ENCODE data around the gene CENPT.
"Not testable (repeated sequence)": the region's sequence is repeated elsewhere in the genome, so short reads cannot be mapped to it uniquely, and the experiment has no call there.

Gene CENPT

DNA sequence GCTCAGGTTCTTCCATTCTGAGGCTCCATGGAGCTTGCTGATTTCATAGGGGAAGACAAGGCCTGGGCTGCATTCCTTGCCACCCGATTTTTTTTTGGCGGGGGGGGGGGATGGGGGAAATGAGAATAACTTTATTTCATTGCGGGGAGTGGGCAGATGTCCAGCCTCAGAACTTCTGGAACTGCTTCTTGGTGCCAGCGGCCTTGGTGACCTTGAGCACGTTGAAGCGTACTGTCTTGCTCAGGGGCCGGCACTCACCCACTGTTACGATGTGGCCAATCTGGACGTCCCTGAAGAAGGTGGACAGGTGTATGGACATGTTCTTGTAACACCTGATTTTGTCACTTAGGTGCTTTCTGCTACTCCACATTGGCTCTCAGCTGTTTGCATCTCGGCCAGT lies 8.3 kb upstream of the CENPT start:
- in situ Hi-C loops (cut with HindIII; ENCODE audit: low sequenced_read_pairs): no loop called here

DNA sequence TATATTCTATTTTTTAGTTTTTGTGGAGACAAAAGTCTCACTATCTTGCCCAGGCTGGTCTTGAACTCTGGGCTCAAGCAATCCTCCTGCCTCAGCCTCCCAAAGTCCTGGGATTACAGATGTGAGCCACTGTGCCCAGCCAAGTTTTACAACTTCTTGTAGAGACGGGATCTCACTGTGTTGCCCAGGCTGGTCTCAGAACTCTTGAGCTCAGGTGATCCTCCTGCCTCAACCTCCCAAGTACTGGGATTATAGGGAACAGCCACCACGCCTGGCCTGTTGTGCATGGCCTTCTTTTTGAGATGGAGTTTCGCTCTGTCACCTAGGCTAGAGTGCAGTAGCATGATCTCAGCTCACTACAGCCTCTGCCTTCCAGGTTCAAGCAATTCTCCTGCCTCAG lies 6.2 kb upstream of the CENPT start:
- in situ Hi-C loops (cut with HindIII; ENCODE audit: low sequenced_read_pairs): no loop called here

- in situ Hi-C loops (cut with HindIII; ENCODE audit: low sequenced_read_pairs): no loop called here
Observed at GRCh38 chr16:67848118-67848517, 625 bp upstream of the CENPT start.

- in situ Hi-C loops (cut with HindIII; ENCODE audit: low sequenced_read_pairs): no loop called here
Observed at GRCh38 chr16:67846320-67847063, 1.0 kb downstream of the CENPT start, which contains the start of gene NUTF2. NUTF2 (plus strand) TSS chr16:67846933; CDS start chr16:67865131, 18,198 bp downstream.

DNA sequence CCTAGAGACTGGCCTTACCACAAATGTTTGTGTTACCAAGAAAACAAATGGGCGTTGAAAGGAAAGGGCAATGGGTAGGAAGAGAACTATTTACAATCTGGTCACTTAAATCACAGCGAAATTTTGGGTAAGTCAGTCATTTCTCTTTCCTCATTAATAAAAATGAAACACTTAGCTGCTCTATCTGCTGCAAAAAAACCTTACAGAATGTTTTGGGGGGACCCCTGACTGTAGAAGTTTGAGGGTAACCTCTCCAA lies 1.5 kb downstream of the CENPT start:
- in situ Hi-C loops (cut with HindIII; ENCODE audit: low sequenced_read_pairs): no loop called here

DNA sequence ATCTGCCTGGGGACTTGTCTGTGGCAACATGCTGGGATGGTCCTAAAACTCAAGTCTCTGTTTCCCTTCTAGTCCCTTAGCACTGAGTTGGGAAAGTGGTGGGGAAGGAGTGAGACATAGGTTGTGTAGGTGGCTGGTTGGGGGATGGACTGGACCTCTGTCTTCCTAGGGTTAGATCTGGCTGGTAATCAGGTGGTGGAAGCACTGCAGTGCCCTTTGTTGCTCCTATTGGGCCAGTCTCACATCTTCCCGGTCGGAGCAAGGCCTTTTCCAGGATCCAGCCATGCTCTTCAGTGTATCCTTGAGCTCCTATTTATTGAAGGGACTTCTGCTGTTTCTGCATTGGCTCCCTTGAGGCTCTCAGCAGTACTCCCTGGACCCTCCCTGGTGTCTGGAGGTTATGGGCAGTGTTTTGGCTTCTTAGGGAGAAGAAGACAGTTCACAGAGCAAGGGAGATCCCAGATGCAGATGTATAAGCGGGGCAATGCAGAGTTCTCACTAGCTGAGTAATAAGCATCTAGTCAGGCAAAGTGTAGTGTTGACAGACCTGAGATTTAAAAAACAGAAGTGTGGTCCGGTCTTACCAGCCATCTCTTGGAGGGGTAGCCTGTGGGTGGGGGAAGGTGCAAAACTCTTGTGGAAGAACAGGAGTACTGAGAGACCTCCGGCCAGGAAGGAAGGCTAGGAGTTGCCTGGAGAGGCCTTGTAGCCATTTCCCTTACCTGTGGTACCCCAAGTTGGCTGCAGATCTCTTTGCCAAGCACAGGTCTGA lies 2.0 kb downstream of the CENPT start:
- in situ Hi-C loops (cut with HindIII; ENCODE audit: low sequenced_read_pairs): no loop called here

DNA sequence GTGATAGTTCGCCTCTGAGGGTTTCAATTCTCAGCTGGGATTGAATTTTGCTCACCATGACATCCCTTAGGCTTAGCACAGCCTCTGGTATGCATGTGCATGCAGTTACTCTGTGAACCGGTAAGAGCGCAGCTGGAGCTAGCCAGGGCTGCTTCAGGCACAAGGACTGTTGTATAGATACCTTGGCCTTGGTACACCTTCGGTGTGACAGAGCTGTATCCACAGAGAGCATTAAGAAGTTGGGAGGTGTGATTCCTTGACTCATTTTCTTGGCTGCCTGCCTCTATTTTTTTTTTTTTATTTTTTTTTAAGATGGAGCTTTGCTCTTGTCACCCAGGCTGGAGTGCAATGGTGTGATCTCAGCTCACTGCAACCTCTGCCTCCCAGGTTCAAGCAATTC lies 3.0 kb downstream of the CENPT start:
- in situ Hi-C loops (cut with HindIII; ENCODE audit: low sequenced_read_pairs): no loop called here

DNA sequence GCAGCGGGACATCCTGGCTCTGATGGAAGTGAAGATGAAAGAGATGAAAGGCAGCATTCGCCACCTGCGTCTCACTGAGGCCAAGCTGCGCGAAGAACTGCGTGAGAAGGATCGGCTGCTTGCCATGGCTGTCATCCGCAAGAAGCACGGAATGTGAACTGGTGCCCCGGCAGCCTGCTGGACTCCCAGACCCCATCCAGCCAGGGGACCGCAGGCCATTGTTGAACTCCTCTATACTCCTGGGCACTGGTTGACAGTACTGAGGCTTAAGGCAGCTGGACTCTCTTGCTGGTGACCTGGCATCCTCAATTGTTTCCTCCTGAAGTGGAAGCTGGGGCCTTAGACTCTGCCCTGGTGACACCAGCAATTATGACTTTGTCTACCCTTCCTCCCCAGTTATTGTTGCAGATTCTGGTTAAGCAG lies 4.1 kb downstream of the CENPT start:
- in situ Hi-C loops (cut with HindIII; ENCODE audit: low sequenced_read_pairs): no loop called here

DNA sequence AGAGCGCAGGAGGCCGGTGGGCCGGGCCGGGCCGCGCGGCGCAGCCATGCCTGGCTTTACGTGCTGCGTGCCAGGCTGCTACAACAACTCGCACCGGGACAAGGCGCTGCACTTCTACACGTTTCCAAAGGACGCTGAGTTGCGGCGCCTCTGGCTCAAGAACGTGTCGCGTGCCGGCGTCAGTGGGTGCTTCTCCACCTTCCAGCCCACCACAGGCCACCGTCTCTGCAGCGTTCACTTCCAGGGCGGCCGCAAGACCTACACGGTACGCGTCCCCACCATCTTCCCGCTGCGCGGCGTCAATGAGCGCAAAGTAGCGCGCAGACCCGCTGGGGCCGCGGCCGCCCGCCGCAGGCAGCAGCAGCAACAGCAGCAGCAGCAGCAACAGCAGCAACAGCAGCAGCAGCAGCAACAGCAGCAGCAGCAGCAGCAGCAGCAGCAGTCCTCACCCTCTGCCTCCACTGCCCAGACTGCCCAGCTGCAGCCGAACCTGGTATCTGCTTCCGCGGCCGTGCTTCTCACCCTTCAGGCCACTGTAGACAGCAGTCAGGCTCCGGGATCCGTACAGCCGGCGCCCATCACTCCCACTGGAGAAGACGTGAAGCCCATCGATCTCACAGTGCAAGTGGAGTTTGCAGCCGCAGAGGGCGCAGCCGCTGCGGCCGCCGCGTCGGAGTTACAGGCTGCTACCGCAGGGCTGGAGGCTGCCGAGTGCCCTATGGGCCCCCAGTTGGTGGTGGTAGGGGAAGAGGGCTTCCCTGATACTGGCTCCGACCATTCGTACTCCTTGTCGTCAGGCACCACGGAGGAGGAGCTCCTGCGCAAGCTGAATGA lies 4.8 kb downstream of the CENPT start:
- in situ Hi-C loops (cut with HindIII; ENCODE audit: low sequenced_read_pairs): no loop called here

GRCh38 chr16:67841816-67842508 lies 5.5 kb downstream of the CENPT start, which contains the start of gene THAP11:
THAP11 (plus strand) TSS chr16:67842320; CDS start chr16:67842555, 235 bp downstream.
- in situ Hi-C loops (cut with HindIII; ENCODE audit: low sequenced_read_pairs): no loop called here

DNA sequence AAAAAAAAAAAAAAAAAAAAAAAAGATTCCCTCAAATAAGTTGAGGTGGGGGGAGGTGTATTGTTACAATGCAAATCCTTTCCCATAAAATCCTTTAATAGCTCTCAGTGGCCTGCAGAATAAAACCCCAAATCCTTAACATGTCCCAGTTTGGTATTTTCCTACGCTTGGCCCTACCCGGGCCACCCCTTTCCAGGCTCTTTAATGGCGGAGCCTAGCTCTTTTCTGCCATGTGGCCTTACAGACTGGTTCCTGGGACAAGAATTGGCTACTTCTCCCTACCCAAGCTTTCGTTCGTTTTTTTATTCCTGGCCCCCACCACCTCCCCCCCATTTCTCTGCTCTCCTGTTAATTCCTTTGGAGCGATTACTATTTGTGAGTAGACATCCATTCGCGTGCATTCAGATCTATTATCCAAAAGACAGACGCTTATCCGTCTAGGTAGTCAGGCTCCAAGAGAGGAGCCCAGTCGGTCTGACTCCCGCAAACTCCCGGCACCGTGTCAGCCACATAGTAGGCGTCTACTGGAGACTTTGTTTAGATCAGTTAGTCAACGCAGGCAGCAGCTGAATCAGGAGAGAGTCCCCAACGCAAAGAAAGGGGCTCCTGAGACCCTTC lies 6.2 kb downstream of the CENPT start:
- in situ Hi-C loops (cut with HindIII; ENCODE audit: low sequenced_read_pairs): no loop called here

DNA sequence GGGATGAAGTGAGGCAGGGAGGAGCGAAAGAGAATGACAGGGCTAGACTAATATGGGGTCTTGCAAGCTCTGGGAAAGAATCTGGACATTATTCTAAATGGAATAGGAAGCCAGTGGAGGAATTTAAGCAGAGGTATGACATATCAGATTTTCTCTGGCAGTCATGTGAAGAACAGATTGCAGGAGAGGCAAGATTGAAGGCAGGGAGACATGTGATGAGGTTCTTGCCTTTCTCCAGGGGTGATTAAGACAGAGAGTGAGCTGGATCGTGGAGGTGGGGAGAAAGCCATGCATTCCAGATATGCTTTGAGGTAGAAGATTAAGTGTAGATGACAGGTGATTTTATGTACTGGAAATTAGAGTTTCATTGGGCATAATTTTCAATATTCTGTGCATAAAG lies 9.7 kb downstream of the CENPT start:
- in situ Hi-C loops (cut with HindIII; ENCODE audit: low sequenced_read_pairs): no loop called here

DNA sequence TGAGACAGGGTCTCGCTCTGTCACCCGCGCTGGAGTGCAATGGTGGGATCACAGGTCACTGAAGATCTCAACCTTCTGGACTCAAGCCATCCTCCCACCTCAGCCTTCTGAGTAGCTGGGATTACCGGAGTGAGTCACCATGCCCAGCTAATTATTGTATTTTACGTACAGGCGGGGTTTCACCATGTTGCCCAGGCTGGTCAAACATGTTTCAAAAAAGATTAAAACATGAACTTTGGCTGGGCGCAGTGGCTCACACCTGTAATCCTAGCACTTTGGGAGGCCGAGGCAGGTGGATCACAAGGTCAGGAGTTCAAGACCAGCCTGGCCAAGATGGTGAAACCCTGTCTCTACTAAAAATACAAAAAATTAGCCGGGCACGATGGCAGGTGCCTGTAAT lies 10.3 kb downstream of the CENPT start:
- in situ Hi-C loops (cut with HindIII; ENCODE audit: low sequenced_read_pairs): not testable (repeated sequence)

DNA sequence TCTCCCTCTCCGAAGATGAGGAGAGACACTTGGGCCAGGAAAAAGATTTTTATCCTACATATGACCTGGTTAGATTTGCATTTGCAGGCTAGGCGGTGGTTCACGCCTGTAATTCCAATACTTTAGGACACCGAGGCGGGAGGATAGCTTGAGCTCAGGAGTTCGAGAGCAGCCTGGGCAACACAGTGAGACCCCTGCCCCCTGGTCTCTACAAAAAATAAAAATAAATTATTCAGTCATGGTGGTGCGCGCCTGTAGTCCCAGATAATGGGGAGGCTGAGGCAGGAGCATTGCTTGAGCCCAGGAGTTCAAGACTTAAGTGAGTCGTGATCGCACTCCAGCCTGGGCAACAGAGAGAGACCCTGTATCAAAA lies 13.3 kb downstream of the CENPT start:
- in situ Hi-C loops (cut with HindIII; ENCODE audit: low sequenced_read_pairs): no loop called here

DNA sequence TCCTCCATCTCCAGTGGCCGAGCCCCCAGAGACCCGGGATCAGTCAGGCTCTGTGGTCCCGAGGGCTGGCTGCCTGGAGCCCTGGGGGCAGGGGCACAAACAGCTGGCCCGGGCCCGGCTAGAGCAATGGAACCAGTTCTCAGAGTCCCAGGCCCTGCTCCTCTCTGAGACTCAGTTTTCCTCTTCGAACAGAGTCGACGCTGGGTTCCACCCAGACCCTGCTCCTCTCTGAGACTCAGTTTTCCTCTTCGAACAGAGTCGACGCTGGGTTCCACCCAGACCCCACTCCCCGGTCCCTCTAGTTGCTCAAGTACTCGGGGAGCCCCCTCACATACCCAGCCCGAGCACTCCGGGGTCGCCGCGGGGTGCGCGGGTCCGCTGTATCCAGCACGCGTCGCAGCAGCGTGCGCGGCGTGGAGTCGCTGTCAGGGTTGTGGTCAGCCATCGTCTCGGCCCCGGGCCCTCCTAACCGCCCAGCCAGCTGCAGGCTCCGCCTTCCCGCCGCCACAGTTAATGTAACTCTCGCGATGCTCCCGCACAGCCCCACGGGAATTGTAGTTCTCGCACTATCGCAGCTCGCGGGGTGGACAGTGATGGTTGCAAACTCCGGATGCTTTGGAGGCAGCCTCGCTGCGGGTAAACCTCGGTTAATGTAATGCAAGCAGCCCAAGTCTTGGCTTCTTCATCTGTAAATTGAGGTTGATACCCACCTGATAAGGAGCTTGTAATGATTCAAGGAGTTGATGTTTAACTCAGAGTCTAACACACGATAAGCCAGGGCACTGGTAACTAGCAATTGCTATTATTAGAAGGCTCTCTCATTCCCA lies 13.9 kb downstream of the CENPT start:
- in situ Hi-C loops (cut with HindIII; ENCODE audit: low sequenced_read_pairs): no loop called here

DNA sequence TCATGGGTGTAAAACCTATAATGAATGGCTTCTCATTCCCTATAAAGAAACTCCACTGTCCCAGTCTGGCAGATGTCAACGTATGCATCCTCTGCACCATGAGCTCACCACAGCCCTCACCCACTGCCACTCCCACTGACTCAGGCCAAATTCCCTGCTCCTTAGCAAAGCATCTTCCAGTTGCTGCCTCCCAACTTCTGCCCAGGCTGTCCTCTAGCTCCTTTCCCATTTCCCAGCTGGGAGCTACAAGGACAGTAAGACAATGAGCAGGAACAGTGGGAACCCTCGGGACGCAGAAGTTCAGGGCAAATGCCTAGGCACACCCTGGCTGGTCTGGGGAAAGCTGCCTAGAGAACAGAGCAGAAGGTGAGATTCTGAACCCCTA lies 14.5 kb downstream of the CENPT start:
- in situ Hi-C loops (cut with HindIII; ENCODE audit: low sequenced_read_pairs): no loop called here

DNA sequence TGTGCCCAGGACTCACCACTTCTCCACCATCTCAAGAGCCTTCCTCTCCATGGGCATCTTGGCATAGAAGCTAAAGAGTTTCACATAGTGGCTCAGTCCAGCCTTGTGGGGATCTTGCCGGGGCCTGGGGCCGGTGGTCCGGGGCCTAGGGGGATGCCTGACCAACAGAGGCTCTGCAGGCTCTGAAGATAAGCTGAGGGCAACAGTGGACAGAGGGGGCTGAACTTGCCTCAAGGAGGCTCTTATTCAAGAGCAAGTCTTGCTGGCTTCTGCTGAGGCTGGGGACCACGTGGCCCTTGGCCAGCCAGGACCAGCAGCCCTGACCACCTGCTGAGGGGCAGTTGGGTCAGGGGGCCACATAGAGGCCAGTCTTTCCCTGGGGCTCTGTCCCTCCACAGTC lies 18.8 kb downstream of the CENPT start:
- in situ Hi-C loops (cut with HindIII; ENCODE audit: low sequenced_read_pairs): no loop called here

GRCh38 chr16:67825906-67826305 lies 21.6 kb downstream of the CENPT start:
- in situ Hi-C loops (cut with HindIII; ENCODE audit: low sequenced_read_pairs): no loop called here

- in situ Hi-C loops (cut with HindIII; ENCODE audit: low sequenced_read_pairs): no loop called here
Observed at GRCh38 chr16:67825119-67825518, 22.4 kb downstream of the CENPT start.

DNA sequence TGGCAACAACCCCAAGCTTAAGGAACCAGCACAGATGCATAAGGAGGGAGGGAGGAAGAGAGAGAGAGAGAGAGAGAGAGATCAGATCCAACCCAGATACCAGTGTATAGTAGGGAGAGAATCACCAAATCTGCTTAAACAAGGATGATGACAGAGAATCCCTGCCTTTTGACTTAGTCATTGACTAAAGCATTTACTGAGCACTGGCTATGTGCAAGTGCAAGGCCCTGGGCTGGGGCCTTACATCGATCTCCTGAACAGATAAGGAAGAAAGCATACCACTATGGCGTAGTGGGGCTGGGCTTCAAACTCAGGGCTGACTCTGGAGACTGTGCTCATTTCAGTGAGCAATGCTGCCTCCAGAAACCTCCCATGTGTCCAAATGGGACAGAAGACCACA lies 25.0 kb downstream of the CENPT start:
- in situ Hi-C loops (cut with HindIII; ENCODE audit: low sequenced_read_pairs): loop anchor here (5.0 kb wide), 4 partner anchors 40 to 105 kb away; partner anchors contain the start of gene GFOD2
